ENCODE measurements around the gene SHROOM3. TPM values are rescaled to one million over a fixed set of nuclear protein-coding genes. Genes with fewer than 3 reads are reported as not detected.

SHROOM3 gene
- total RNA-seq, 2 donors from 2014 or later: 56.7 to 96.0 TPM

DNA sequence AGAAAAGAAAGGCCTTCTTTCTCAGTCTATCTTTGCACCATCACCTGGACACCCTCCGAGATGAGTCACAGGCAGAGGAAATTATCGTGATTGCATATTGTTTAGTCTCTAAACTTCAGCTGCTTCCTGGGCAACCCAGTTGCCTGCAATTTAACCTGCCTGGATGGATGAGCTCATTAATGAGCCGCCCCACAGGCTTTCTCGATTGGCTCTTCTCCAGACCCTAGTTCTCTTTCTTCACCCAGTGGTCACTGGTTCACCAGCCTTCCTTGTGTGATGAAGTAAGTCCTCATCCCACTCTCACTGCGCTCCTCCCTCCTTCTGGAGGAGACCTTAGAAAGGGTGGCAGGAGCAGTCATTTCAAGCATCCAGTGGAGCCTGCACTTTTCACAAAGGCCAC, 368.5 kb downstream of the SHROOM3 start:
- intact Hi-C loops (cut with DNase I): no loop called here
- WGBS, 2 donors: 75 to 82% methylated on average over 5 of the region's 5 CpGs
- ATAC-seq: peak; percentile 35

GRCh38 chr4:76804096-76804495, 369.1 kb downstream of the SHROOM3 start:
- intact Hi-C loops (cut with DNase I): no loop called here
- no peak for ATAC-seq
- no peak for DNase-seq
- 61 to 62% methylated on average over 5 of the region's 5 CpGs for WGBS, 2 donors
- TF ChIP-seq CTCF (IDR thresholded peaks at IDR 0.05) (no peak), POLR2A (IDR thresholded peaks at IDR 0.05) (no peak)
- H3K9me3 ChIP-seq: peaks cover 0 to 10% (median 0%) of the 10 kb centered on the region in 3 donors
- no peaks in the 10 kb centered on the region for H3K36me3 ChIP-seq (replicated peaks in 1 of 2; ENCODE audit: insufficient read depth in 1 of 2, low read depth in 2 of 2)
- no peak overlapping the region for H3K27ac ChIP-seq
- H3K27me3 ChIP-seq: no peaks in the 10 kb centered on the region
- no peaks in the 10 kb centered on the region for H3K4me1 ChIP-seq
- no peak overlapping the region for H3K4me3 ChIP-seq

More for the DNA sequence above, 368.5 kb downstream of the SHROOM3 start:
- Histone ChIP-seq H3K27ac (no peak overlapping the region), H3K36me3 (replicated peaks in 1 of 2; ENCODE audit: insufficient read depth in 1 of 2, low read depth in 2 of 2) (no peaks in the 10 kb centered on the region), H3K27me3 (no peaks in the 10 kb centered on the region), H3K4me3 (no peak overlapping the region), H3K4me1 (no peaks in the 10 kb centered on the region), H3K9me3 (peaks cover 0 to 7% (median 0%) of the 10 kb centered on the region in 3 donors)
- no peak for DNase-seq
- TF ChIP-seq CTCF (IDR thresholded peaks at IDR 0.05): no peak
- TF ChIP-seq POLR2A (IDR thresholded peaks at IDR 0.05): no peak

GRCh38 chr4:76806346-76806745, 371.3 kb downstream of the SHROOM3 start:
- no peak overlapping the region for H3K4me3 ChIP-seq
- no peak for ATAC-seq
- TF ChIP-seq POLR2A (IDR thresholded peaks at IDR 0.05) (no peak), CTCF (IDR thresholded peaks at IDR 0.05) (no peak)
- WGBS, 2 donors: 71 to 83% methylated on average over 3 of the region's 3 CpGs
- no peaks in the 10 kb centered on the region for H3K4me1 ChIP-seq
- H3K27me3 ChIP-seq: no peaks in the 10 kb centered on the region
- no peaks in the 10 kb centered on the region for H3K36me3 ChIP-seq (replicated peaks in 1 of 2; ENCODE audit: insufficient read depth in 1 of 2, low read depth in 2 of 2)
- intact Hi-C loops (cut with DNase I): no loop called here
- no peak for DNase-seq
- H3K27ac ChIP-seq: no peak overlapping the region
- H3K9me3 ChIP-seq: peaks cover 0 to 10% (median 0%) of the 10 kb centered on the region in 3 donors

- DNase-seq: no peak
- no peak overlapping the region for H3K4me3 ChIP-seq
- H3K27ac ChIP-seq: no peak overlapping the region
- intact Hi-C loops (cut with DNase I): no loop called here
- H3K9me3 ChIP-seq: peaks cover 0 to 10% (median 0%) of the 10 kb centered on the region in 3 donors
- TF ChIP-seq POLR2A (IDR thresholded peaks at IDR 0.05) (no peak), CTCF (IDR thresholded peaks at IDR 0.05) (no peak)
- H3K4me1 ChIP-seq: no peaks in the 10 kb centered on the region
- no peaks in the 10 kb centered on the region for H3K27me3 ChIP-seq
- H3K36me3 ChIP-seq (replicated peaks in 1 of 2; ENCODE audit: insufficient read depth in 1 of 2, low read depth in 2 of 2): no peaks in the 10 kb centered on the region
- 90 to 93% methylated on average over 1 of the region's 1 CpG for WGBS, 2 donors
- ATAC-seq: no peak
These were observed 371.7 kb downstream of the SHROOM3 start for GRCh38 chr4:76806757-76807156.

- TF ChIP-seq CTCF (IDR thresholded peaks at IDR 0.05) (no peak), POLR2A (IDR thresholded peaks at IDR 0.05) (no peak)
- no peak overlapping the region for H3K4me3 ChIP-seq
- H3K36me3 ChIP-seq (replicated peaks in 1 of 2; ENCODE audit: insufficient read depth in 1 of 2, low read depth in 2 of 2): no peaks in the 10 kb centered on the region
- H3K4me1 ChIP-seq: no peaks in the 10 kb centered on the region
- H3K9me3 ChIP-seq: peaks cover 0 to 10% (median 0%) of the 10 kb centered on the region in 3 donors
- DNase-seq (no peak), ATAC-seq (no peak)
- no peaks in the 10 kb centered on the region for H3K27me3 ChIP-seq
- intact Hi-C loops (cut with DNase I): no loop called here
- WGBS, 2 donors: 84 to 85% methylated on average over 10 of the region's 10 CpGs
- H3K27ac ChIP-seq: no peak overlapping the region
These were observed 374.7 kb downstream of the SHROOM3 start for GRCh38 chr4:76809594-76810305.

Measured in body of pancreas (tissue), 4 donors.